ENCODE data around the gene DNM2.
A peak's percentile ranks its signal among the peaks of the same experiment; 100 is the strongest.

The DNM2 gene

GRCh38 chr19:10766671-10767201 lies 48.9 kb downstream of the DNM2 start:
- Mint-ChIP-seq H3K36me3 (peaks cover 4% of the 10 kb centered on the region), H3K4me3 (no peak overlapping the region), H3K27me3 (no peaks in the 10 kb centered on the region), H3K4me1 (peaks cover 56% of the 10 kb centered on the region), H3K27ac (no peak overlapping the region), H3K9me3 (no peaks in the 10 kb centered on the region)

- no peak overlapping the region for H3K4me3 Mint-ChIP-seq
- H3K9me3 Mint-ChIP-seq: no peaks in the 10 kb centered on the region
- H3K27ac Mint-ChIP-seq: no peak overlapping the region
- no peaks in the 10 kb centered on the region for H3K27me3 Mint-ChIP-seq
- peaks cover 3% of the 10 kb centered on the region for H3K36me3 Mint-ChIP-seq
- H3K4me1 Mint-ChIP-seq: peaks cover 46% of the 10 kb centered on the region
Observed at GRCh38 chr19:10767726-10768125, 49.8 kb downstream of the DNM2 start.

GRCh38 chr19:10768369-10768768 lies 50.5 kb downstream of the DNM2 start:
- peaks cover 40% of the 10 kb centered on the region for H3K4me1 Mint-ChIP-seq
- H3K9me3 Mint-ChIP-seq: no peaks in the 10 kb centered on the region
- peaks cover 3% of the 10 kb centered on the region for H3K36me3 Mint-ChIP-seq
- no peaks in the 10 kb centered on the region for H3K27me3 Mint-ChIP-seq
- H3K27ac Mint-ChIP-seq: no peak overlapping the region
- no peak overlapping the region for H3K4me3 Mint-ChIP-seq

- H3K9me3 Mint-ChIP-seq: no peaks in the 10 kb centered on the region
- no peaks in the 10 kb centered on the region for H3K27me3 Mint-ChIP-seq
- peaks cover 34% of the 10 kb centered on the region for H3K4me1 Mint-ChIP-seq
- no peak overlapping the region for H3K4me3 Mint-ChIP-seq
- H3K27ac Mint-ChIP-seq: no peak overlapping the region
- peaks cover 3% of the 10 kb centered on the region for H3K36me3 Mint-ChIP-seq
Observed at GRCh38 chr19:10768936-10769335, 51.1 kb downstream of the DNM2 start.

GRCh38 chr19:10769533-10770491 lies 51.9 kb downstream of the DNM2 start:
- H3K9me3 Mint-ChIP-seq: no peaks in the 10 kb centered on the region
- no peaks in the 10 kb centered on the region for H3K27me3 Mint-ChIP-seq
- H3K4me1 Mint-ChIP-seq: peaks cover 26% of the 10 kb centered on the region
- H3K4me3 Mint-ChIP-seq: no peak overlapping the region
- H3K27ac Mint-ChIP-seq: peak overlapping the region; percentile 78
- H3K36me3 Mint-ChIP-seq: peaks cover 3% of the 10 kb centered on the region

- Mint-ChIP-seq H3K36me3 (peaks cover 5% of the 10 kb centered on the region), H3K4me3 (no peak overlapping the region), H3K27ac (no peak overlapping the region), H3K27me3 (no peaks in the 10 kb centered on the region), H3K9me3 (no peaks in the 10 kb centered on the region), H3K4me1 (peaks cover 10% of the 10 kb centered on the region)
Observed at GRCh38 chr19:10773969-10774368, 56.1 kb downstream of the DNM2 start.

GRCh38 chr19:10774893-10775292 lies 57.0 kb downstream of the DNM2 start:
- H3K4me1 Mint-ChIP-seq: peaks cover 7% of the 10 kb centered on the region

GRCh38 chr19:10776900-10777650 lies 59.2 kb downstream of the DNM2 start:
- Mint-ChIP-seq H3K27me3 (no peaks in the 10 kb centered on the region), H3K36me3 (peaks cover 2% of the 10 kb centered on the region), H3K9me3 (no peaks in the 10 kb centered on the region), H3K4me1 (no peaks in the 10 kb centered on the region), H3K27ac (no peak overlapping the region), H3K4me3 (no peak overlapping the region)

More at GRCh38 chr19:10774893-10775292, 57.0 kb downstream of the DNM2 start:
- no peaks in the 10 kb centered on the region for H3K27me3 Mint-ChIP-seq
- no peak overlapping the region for H3K27ac Mint-ChIP-seq
- H3K36me3 Mint-ChIP-seq: peaks cover 5% of the 10 kb centered on the region
- H3K9me3 Mint-ChIP-seq: no peaks in the 10 kb centered on the region
- no peak overlapping the region for H3K4me3 Mint-ChIP-seq

GRCh38 chr19:10780368-10780767 lies 62.5 kb downstream of the DNM2 start:
- Mint-ChIP-seq H3K4me1 (no peaks in the 10 kb centered on the region), H3K27me3 (no peaks in the 10 kb centered on the region), H3K9me3 (no peaks in the 10 kb centered on the region), H3K27ac (no peak overlapping the region), H3K4me3 (no peak overlapping the region), H3K36me3 (peaks cover 2% of the 10 kb centered on the region)

GRCh38 chr19:10782795-10783194 lies 64.9 kb downstream of the DNM2 start:
- Mint-ChIP-seq H3K27me3 (no peaks in the 10 kb centered on the region), H3K4me3 (no peak overlapping the region), H3K27ac (no peak overlapping the region), H3K36me3 (peaks cover 2% of the 10 kb centered on the region), H3K4me1 (no peaks in the 10 kb centered on the region), H3K9me3 (no peaks in the 10 kb centered on the region)

GRCh38 chr19:10784257-10784656 lies 66.4 kb downstream of the DNM2 start:
- no peaks in the 10 kb centered on the region for H3K4me1 Mint-ChIP-seq
- no peaks in the 10 kb centered on the region for H3K9me3 Mint-ChIP-seq
- no peaks in the 10 kb centered on the region for H3K27me3 Mint-ChIP-seq
- no peak overlapping the region for H3K4me3 Mint-ChIP-seq
- H3K27ac Mint-ChIP-seq: no peak overlapping the region
- H3K36me3 Mint-ChIP-seq: peaks cover 2% of the 10 kb centered on the region

- no peak overlapping the region for H3K4me3 Mint-ChIP-seq
- H3K36me3 Mint-ChIP-seq: peaks cover 2% of the 10 kb centered on the region
- no peaks in the 10 kb centered on the region for H3K9me3 Mint-ChIP-seq
- no peak overlapping the region for H3K27ac Mint-ChIP-seq
- H3K27me3 Mint-ChIP-seq: no peaks in the 10 kb centered on the region
- H3K4me1 Mint-ChIP-seq: no peaks in the 10 kb centered on the region
Observed at GRCh38 chr19:10788146-10788545, 70.3 kb downstream of the DNM2 start.

GRCh38 chr19:10789866-10790265 lies 72.0 kb downstream of the DNM2 start:
- Mint-ChIP-seq H3K27me3 (no peaks in the 10 kb centered on the region), H3K4me1 (no peaks in the 10 kb centered on the region), H3K36me3 (peaks cover 3% of the 10 kb centered on the region), H3K9me3 (no peaks in the 10 kb centered on the region), H3K27ac (no peak overlapping the region), H3K4me3 (no peak overlapping the region)

- peaks cover 24% of the 10 kb centered on the region for H3K4me1 Mint-ChIP-seq
- no peaks in the 10 kb centered on the region for H3K9me3 Mint-ChIP-seq
- peaks cover 7% of the 10 kb centered on the region for H3K36me3 Mint-ChIP-seq
- peak overlapping the region; percentile 75 for H3K4me3 Mint-ChIP-seq
- peak overlapping the region; percentile 98 for H3K27ac Mint-ChIP-seq
- no peaks in the 10 kb centered on the region for H3K27me3 Mint-ChIP-seq
Observed at GRCh38 chr19:10796653-10797052, 78.8 kb downstream of the DNM2 start.

- peaks cover 7% of the 10 kb centered on the region for H3K36me3 Mint-ChIP-seq
- peak overlapping the region; percentile 98 for H3K27ac Mint-ChIP-seq
- no peaks in the 10 kb centered on the region for H3K9me3 Mint-ChIP-seq
- no peaks in the 10 kb centered on the region for H3K27me3 Mint-ChIP-seq
- H3K4me3 Mint-ChIP-seq: peak overlapping the region; percentile 75
- peaks cover 24% of the 10 kb centered on the region for H3K4me1 Mint-ChIP-seq
Observed at GRCh38 chr19:10797078-10797477, 79.2 kb downstream of the DNM2 start.

Data from activated naive CD4-positive, alpha-beta T cell treated with anti-CD3 and anti-CD28 coated beads, Interleukin-2, amount 50 U/mL, for 24 hours (primary cell).